PC-3 (cell line): ENCODE data around the gene SLC35A5. TPM values are rescaled to one million over a fixed set of nuclear protein-coding genes. Genes with fewer than 3 reads are reported as not detected.

Experiments used
- ATAC-seq: fragments of 200-7000 bp; cut with Tn5 transposase; 2 replicates; pipeline ENCODE4 v1.9.1; 2020; ENCODE audit warnings: mild to moderate bottlenecking, moderate library complexity
- BruUV-seq: library from RNA; stranded (reverse); fragments of 400-500 nt; replicated peaks from 2 replicates; lab custom pipeline; 2021; lab: Mats Ljungman, UMichigan
- CTCF ChIA-PET: fragments of 300-600 bp; sonication (Branson Sonifier 250); formaldehyde crosslinking; loops from one replicate; lab custom pipeline; 2022; ENCODE audit warnings: antibody characterized with exemption; lab: Charles Lee
- POLR2A ChIA-PET: fragments of 300-600 bp; sonication (Branson Sonifier 250); formaldehyde crosslinking; loops from one replicate; lab custom pipeline; 2022; ENCODE audit warnings: antibody characterized with exemption; ENCODE audit not compliant: unreplicated experiment; lab: Charles Lee
- DNase-seq: peaks from one replicate; pipeline ENCODE4 v3.0.0-alpha.2; 2015
- H2AFZ ChIP-seq: fragments of 300-600 bp; sonication (generic); 2 replicates; pipeline ENCODE4 v1.6.0; 2016; ENCODE audit warnings: antibody characterized with exemption, low read length
- H3F3A ChIP-seq: fragments of 300-600 bp; sonication (generic); one replicate; pipeline ENCODE4 v1.6.0; 2017; ENCODE audit warnings: antibody characterized with exemption, low read length, control low read depth, mild to moderate bottlenecking; ENCODE audit not compliant: unreplicated experiment
- H3K27ac ChIP-seq: fragments of 300-600 bp; sonication (generic); 2 replicates; pipeline ENCODE4 v1.5.1; 2016; ENCODE audit warnings: mild to moderate bottlenecking, low read length
- H3K27me3 ChIP-seq: fragments of 300-600 bp; sonication (generic); 2 replicates; pipeline ENCODE4 v1.6.1; 2016; ENCODE audit warnings: low read length, mixed read lengths
- H3K36me3 ChIP-seq: fragments of 300-600 bp; sonication (generic); 2 replicates; pipeline ENCODE4 v1.6.1; 2016; ENCODE audit warnings: low read depth, mixed run types, low read length, mixed read lengths
- H3K4me1 ChIP-seq: fragments of 300-600 bp; sonication (generic); 2 replicates; pipeline ENCODE4 v1.5.1; 2016; ENCODE audit warnings: low read length; ENCODE audit not compliant: insufficient read depth
- H3K4me2 ChIP-seq: fragments of 300-600 bp; sonication (generic); 2 replicates; pipeline ENCODE4 v1.6.0; 2016; ENCODE audit warnings: low read length
- H3K4me3 ChIP-seq: fragments of 300-600 bp; sonication (generic); 2 replicates; pipeline ENCODE4 v1.5.1; 2016; ENCODE audit warnings: mild to moderate bottlenecking, low read length, mixed read lengths
- H3K79me2 ChIP-seq: fragments of 300-600 bp; sonication (generic); 2 replicates; pipeline ENCODE4 v1.6.1; 2017; ENCODE audit warnings: low read length, mixed read lengths
- H3K9ac ChIP-seq: fragments of 300-600 bp; sonication (generic); 2 replicates; pipeline ENCODE4 v1.6.0; 2016; ENCODE audit warnings: mild to moderate bottlenecking, low read length
- H3K9me2 ChIP-seq: fragments of 300-600 bp; sonication (generic); replicated peaks from 2 replicates; pipeline ENCODE4 v1.6.1; 2016; ENCODE audit warnings: mixed run types, low read length, mixed read lengths
- H3K9me3 ChIP-seq: fragments of 300-600 bp; sonication (generic); 2 replicates; pipeline ENCODE4 v1.6.1; 2016; ENCODE audit warnings: low read length, mixed read lengths
- H4K20me1 ChIP-seq: fragments of 300-600 bp; sonication (generic); 2 replicates; pipeline ENCODE4 v1.6.1; 2016; ENCODE audit warnings: low read length, mixed read lengths
- CTCF ChIP-seq: fragments of 300-600 bp; sonication (generic); conservative IDR thresholded peaks from 2 replicates; pipeline ENCODE4 v1.5.1; 2017; ENCODE audit warnings: antibody characterized with exemption, low read depth, mild to moderate bottlenecking, low read length
- EZH2 ChIP-seq: fragments of 300-600 bp; sonication (generic); IDR thresholded peaks from one replicate; pipeline ENCODE4 v1.6.1; 2017; ENCODE audit warnings: antibody characterized with exemption, mild to moderate bottlenecking, low read length; ENCODE audit not compliant: unreplicated experiment
- EZH2phosphoT487 ChIP-seq: fragments of 300-600 bp; sonication (generic); IDR thresholded peaks from 2 replicates; pipeline ENCODE4 v1.6.1; 2018; ENCODE audit warnings: mild to moderate bottlenecking, antibody characterized with exemption, low read length, borderline replicate concordance
- intact Hi-C: fragments of 100-400 bp; cut with micrococcal nuclease; formaldehyde crosslinking; loops from 2 replicates; pipeline ENCODE4 v1.9.0; 2023
- total RNA-seq: library from RNA; depleted of rRNA; stranded (reverse); fragments of >200 nt; gene quantifications from 2 replicates; pipeline ENCODE4 v1.2.3, GENCODE V29; 2014

SLC35A5 gene
- total RNA-seq, 1 experiment from 2014 or later: 17.7 TPM

- Histone ChIP-seq H3K9me2 (no peaks in the 10 kb centered on the region), H3K36me3 (no peaks in the 10 kb centered on the region), H3K4me3 (peak overlapping the region; percentile 10; the same call in 1 of the 2 replicates), H3K27ac (peak overlapping the region; percentile 33), H3K4me1 (peaks cover 33% of the 10 kb centered on the region), H3K79me2 (no peaks in the 10 kb centered on the region), H4K20me1 (no peaks in the 10 kb centered on the region), H3K4me2 (peak overlapping the region; percentile 46), H3F3A (no peaks in the 10 kb centered on the region), H2AFZ (no peak overlapping the region), H3K27me3 (no peaks in the 10 kb centered on the region), H3K9me3 (no peaks in the 10 kb centered on the region), H3K9ac (no peak overlapping the region)
- ATAC-seq: peak; percentile 32; the same call in 1 of the 2 replicates
- TF ChIP-seq CTCF (no peak), EZH2phosphoT487 (no peak), EZH2 (no peak)
- ChIA-PET CTCF (no interaction called here), POLR2A (no interaction called here)
- intact Hi-C loops: loop anchor here (2.0 kb wide), 1 partner anchor 18 kb away; no protein-coding TSS in a partner anchor
- peak; percentile 63 for DNase-seq
- no TSS peak for BruUV-seq
These were observed 61.4 kb downstream of the SLC35A5 start for GRCh38 chr3:112623213-112623612.

- H3K27ac ChIP-seq: peak overlapping the region; percentile 33
- DNase-seq: peak; percentile 90
- ChIA-PET POLR2A (no interaction called here), CTCF (no interaction called here)
- no peak overlapping the region for H3K9ac ChIP-seq
- peak; percentile 78 for ATAC-seq
- no peaks in the 10 kb centered on the region for H3K79me2 ChIP-seq
- no TSS peak for BruUV-seq
- H3K9me2 ChIP-seq: no peaks in the 10 kb centered on the region
- no peaks in the 10 kb centered on the region for H3F3A ChIP-seq
- H4K20me1 ChIP-seq: no peaks in the 10 kb centered on the region
- H2AFZ ChIP-seq: no peak overlapping the region
- no peaks in the 10 kb centered on the region for H3K9me3 ChIP-seq
- no peaks in the 10 kb centered on the region for H3K27me3 ChIP-seq
- peak overlapping the region; percentile 10; the same call in 1 of the 2 replicates for H3K4me3 ChIP-seq
- intact Hi-C loops: loop anchor here (2.0 kb wide), 1 partner anchor 19 kb away; no protein-coding TSS in a partner anchor
- H3K4me2 ChIP-seq: peak overlapping the region; percentile 46
- H3K4me1 ChIP-seq: peaks cover 33% of the 10 kb centered on the region
- H3K36me3 ChIP-seq: no peaks in the 10 kb centered on the region
- no peak for TF ChIP-seq CTCF
- no peak for TF ChIP-seq EZH2
- no peak for TF ChIP-seq EZH2phosphoT487
These were observed 61.9 kb downstream of the SLC35A5 start for GRCh38 chr3:112623717-112624116.

- Histone ChIP-seq H3F3A (no peaks in the 10 kb centered on the region), H3K4me2 (no peak overlapping the region), H3K27me3 (no peaks in the 10 kb centered on the region), H4K20me1 (no peaks in the 10 kb centered on the region), H3K36me3 (no peaks in the 10 kb centered on the region), H3K9me3 (no peaks in the 10 kb centered on the region), H3K4me3 (no peak overlapping the region), H3K79me2 (no peaks in the 10 kb centered on the region), H3K9me2 (no peaks in the 10 kb centered on the region), H3K27ac (no peak overlapping the region), H2AFZ (no peak overlapping the region), H3K9ac (no peak overlapping the region), H3K4me1 (peaks cover 33% of the 10 kb centered on the region)
- DNase-seq (no peak), ATAC-seq (no peak)
- BruUV-seq: no TSS peak
- intact Hi-C loops: no loop called here
- CTCF ChIA-PET: interaction anchor here (0.6 kb wide), 1 partner anchor 57 kb away, joined by 3 read pairs; no protein-coding TSS in a partner anchor
- TF ChIP-seq EZH2phosphoT487: no peak
- TF ChIP-seq EZH2: no peak
- TF ChIP-seq CTCF: no peak
- POLR2A ChIA-PET: no interaction called here
These were observed 65.6 kb downstream of the SLC35A5 start for GRCh38 chr3:112627419-112627818.
